IMR-90 (cell line): ENCODE data around the gene NF1. TPM values are rescaled to one million over a fixed set of nuclear protein-coding genes. Genes with fewer than 3 reads are reported as not detected.

Experiments used
- ATAC-seq: fragments of 200-7000 bp; cut with Tn5 transposase; 2 replicates; pipeline ENCODE4 v1.9.1; 2020; ENCODE audit warnings: low read depth, mild to moderate bottlenecking, moderate library complexity
- BruUV-seq: library from RNA; stranded (reverse); fragments of 400-500 nt; replicated peaks from 2 replicates; lab custom pipeline; 2021; lab: Mats Ljungman, UMichigan
- CTCF ChIA-PET: fragments of 300-600 bp; formaldehyde crosslinking; extraction: SDS; loops from one replicate; lab custom pipeline; 2021; ENCODE audit warnings: antibody characterized with exemption; lab: Yijun Ruan, JAX
- POLR2A ChIA-PET: fragments of 300-600 bp; sonication (Branson Sonifier 250); formaldehyde crosslinking; loops from one replicate; lab custom pipeline; 2022; ENCODE audit warnings: antibody characterized with exemption; ENCODE audit not compliant: unreplicated experiment; lab: Charles Lee
- DNase-seq: peaks from one replicate; pipeline ENCODE4 v3.0.0; 2013
- H2AFZ ChIP-seq: replicated peaks from 2 replicates; pipeline ENCODE3; 2013; ENCODE audit warnings: low read length, mild to moderate bottlenecking; ENCODE audit not compliant: poor library complexity
- H2AK5ac ChIP-seq: 2 replicates; pipeline ENCODE4 v1.6.1; 2013; ENCODE audit warnings: low read depth, low read length, inconsistent platforms
- H2AK9ac ChIP-seq: replicated peaks from 2 replicates; pipeline ENCODE3; 2013; ENCODE audit warnings: mild to moderate bottlenecking, low read depth, low read length, moderate library complexity; ENCODE audit not compliant: poor library complexity
- H2BK120ac ChIP-seq: 2 replicates; pipeline ENCODE4 v1.6.1; 2013; ENCODE audit warnings: low read depth, low read length, inconsistent platforms
- H2BK15ac ChIP-seq: 3 replicates; pipeline ENCODE4 v1.6.1; 2013; ENCODE audit warnings: low read depth, low read length, inconsistent platforms
- H2BK20ac ChIP-seq: 2 replicates; pipeline ENCODE4 v1.6.1; 2013; ENCODE audit warnings: low read depth, mild to moderate bottlenecking, inconsistent platforms, low read length, moderate library complexity
- H2BK5ac ChIP-seq: 2 replicates; pipeline ENCODE4 v1.6.1; 2013; ENCODE audit warnings: mild to moderate bottlenecking, low read depth, low read length, inconsistent platforms; ENCODE audit not compliant: poor library complexity, severe bottlenecking
- H3K14ac ChIP-seq: replicated peaks from 2 replicates; pipeline ENCODE4 v1.6.1; 2013; ENCODE audit warnings: low read depth, low read length, inconsistent platforms
- H3K18ac ChIP-seq: 2 replicates; pipeline ENCODE4 v1.6.1; 2013; ENCODE audit warnings: low read depth, low read length, control low read depth
- H3K23ac ChIP-seq: 2 replicates; pipeline ENCODE4 v1.6.1; 2013; ENCODE audit warnings: low read depth, low read length, inconsistent platforms
- H3K27ac ChIP-seq: 2 replicates; pipeline ENCODE4 v1.5.1; 2013; ENCODE audit warnings: mild to moderate bottlenecking, control low read depth, low read length; ENCODE audit not compliant: insufficient read depth
- H3K27me3 ChIP-seq: 2 replicates; pipeline ENCODE4 v1.6.1; 2013; ENCODE audit warnings: low read length; ENCODE audit not compliant: control insufficient read depth, insufficient read depth
- H3K36me3 ChIP-seq: 2 replicates; pipeline ENCODE4 v1.6.1; 2013; ENCODE audit warnings: low read length, mixed read lengths; ENCODE audit not compliant: control insufficient read depth, insufficient read depth
- H3K4ac ChIP-seq: 2 replicates; pipeline ENCODE4 v1.6.1; 2013; ENCODE audit warnings: low read depth, low read length, inconsistent platforms
- H3K4me1 ChIP-seq: 2 replicates; pipeline ENCODE4 v1.6.1; 2013; ENCODE audit warnings: low read length, mixed read lengths; ENCODE audit not compliant: control insufficient read depth, insufficient read depth
- H3K4me2 ChIP-seq: 2 replicates; pipeline ENCODE4 v1.6.1; 2013; ENCODE audit warnings: low read depth, mild to moderate bottlenecking, control low read depth, low read length, moderate library complexity
- H3K4me3 ChIP-seq: 2 replicates; pipeline ENCODE4 v1.5.1; 2013; ENCODE audit warnings: low read depth, mild to moderate bottlenecking, control low read depth, low read length, moderate library complexity; ENCODE audit not compliant: insufficient read depth
- H3K56ac ChIP-seq: 2 replicates; pipeline ENCODE4 v1.6.1; 2013; ENCODE audit warnings: low read length, inconsistent platforms; ENCODE audit not compliant: insufficient read depth; ENCODE audit errors: extremely low read depth
- H3K79me1 ChIP-seq, 2 experiments: 2 replicates each; pipeline ENCODE4 v1.6.1; 2013; ENCODE audit warnings: low read length in 2 of 2, inconsistent platforms in 1 of 2, low read depth in 1 of 2
- H3K9ac ChIP-seq: 2 replicates; pipeline ENCODE4 v1.6.1; 2013; ENCODE audit warnings: low read depth, low read length, control low read depth
- H3K9me1 ChIP-seq: 2 replicates; pipeline ENCODE4 v1.6.1; 2013; ENCODE audit warnings: low read length, inconsistent platforms; ENCODE audit not compliant: insufficient read depth
- H3K9me3 ChIP-seq: 2 replicates; pipeline ENCODE4 v1.6.1; 2013; ENCODE audit warnings: low read length; ENCODE audit not compliant: control insufficient read depth, insufficient read depth
- H4K20me1 ChIP-seq: 2 replicates; pipeline ENCODE4 v1.6.1; 2013; ENCODE audit warnings: low read length, inconsistent platforms; ENCODE audit not compliant: insufficient read depth
- H4K5ac ChIP-seq: 2 replicates; pipeline ENCODE4 v1.6.1; 2013; ENCODE audit warnings: mild to moderate bottlenecking, low read depth, low read length, control low read depth
- H4K8ac ChIP-seq, 2 experiments: 2 replicates each; pipeline ENCODE4 v1.6.1; 2013; ENCODE audit warnings: low read depth in 2 of 2, low read length in 2 of 2, control low read depth in 1 of 2, inconsistent platforms in 1 of 2
- H4K91ac ChIP-seq: 2 replicates; pipeline ENCODE4 v1.6.1; 2013; ENCODE audit warnings: low read depth, low read length, inconsistent platforms; ENCODE audit not compliant: insufficient read depth
- BHLHE40 ChIP-seq: fragments of 150-350 bp; IDR thresholded peaks from 2 replicates; pipeline ENCODE4 v1.6.1; 2016; ENCODE audit warnings: mild to moderate bottlenecking, low read depth, low read length
- CEBPB ChIP-seq: IDR thresholded peaks from 2 replicates; pipeline ENCODE4 v1.6.1; 2012; ENCODE audit warnings: low read depth, low read length, improper control_type of control experiment
- CHD1 ChIP-seq: IDR thresholded peaks from 2 replicates; pipeline ENCODE4 v1.6.1; 2012; ENCODE audit warnings: low read depth, low read length, improper control_type of control experiment
- FOS ChIP-seq: fragments of 150-350 bp; IDR thresholded peaks from 2 replicates; pipeline ENCODE4 v1.6.1; 2016; ENCODE audit warnings: low read depth, low read length
- MAZ ChIP-seq: IDR thresholded peaks from 2 replicates; pipeline ENCODE4 v1.6.1; 2012; ENCODE audit warnings: low read depth, mild to moderate bottlenecking, low read length, improper control_type of control experiment, moderate library complexity, borderline replicate concordance
- MXI1 ChIP-seq: IDR thresholded peaks from 2 replicates; pipeline ENCODE4 v1.6.1; 2012; ENCODE audit warnings: low read depth, mild to moderate bottlenecking, low read length, moderate library complexity, borderline replicate concordance
- NFE2L2 ChIP-seq: fragments of 150-350 bp; IDR thresholded peaks from 2 replicates; pipeline ENCODE4 v1.6.1; 2016; ENCODE audit warnings: low read depth, mild to moderate bottlenecking, low read length
- POLR2A ChIP-seq: IDR thresholded peaks from 2 replicates; pipeline ENCODE4 v1.6.1; 2012; ENCODE audit warnings: mild to moderate bottlenecking, low read depth, low read length
- USF2 ChIP-seq: fragments of 150-350 bp; IDR thresholded peaks from 2 replicates; pipeline ENCODE4 v1.6.1; 2017; ENCODE audit warnings: mild to moderate bottlenecking, antibody characterized with exemption, low read length, low read depth
- WGBS, 2 experiments: methylation state at CpG; one replicate each; pipeline versions ENCODE4 v1.1.5 to v1.1.7; 2013; ENCODE audit warnings: missing lambda C conversion rate in 2 of 2; ENCODE audit not compliant: insufficient read length in 1 of 2; ENCODE audit errors: extremely low coverage in 2 of 2; 5-methylcytosine and 5-hydroxymethylcytosine counted together
- dilution Hi-C: fragments of 300-500 bp; cut with HindIII; formaldehyde crosslinking; loops from one replicate; pipeline ENCODE4 v1.14.3; 2018; ENCODE audit warnings: low sequenced_read_pairs; ENCODE audit not compliant: unreplicated experiment
- in situ Hi-C: fragments of 300-500 bp; cut with MboI; formaldehyde crosslinking; loops from 3 replicates; pipeline ENCODE4 v1.14.3; 2019; ENCODE audit warnings: low sequenced_read_pairs, inconsistent platforms, mixed read lengths
- intact Hi-C: fragments of 100-400 bp; cut with micrococcal nuclease; formaldehyde crosslinking; loops from 2 replicates; pipeline ENCODE4 v1.10.0; 2022
- polyA plus RNA-seq, 3 experiments: library from polyadenylated mRNA; depleted of rRNA; stranded (reverse); fragments of >200 nt; gene quantifications; 2 replicates each; pipeline ENCODE4 v1.2.3, GENCODE V29; 2012; ENCODE audit warnings: low replicate concordance in 1 of 3
- total RNA-seq: library from RNA; depleted of rRNA; stranded (reverse); fragments of >200 nt; gene quantifications from 2 replicates; pipeline ENCODE4 v1.2.3, GENCODE V29; 2012

NF1 gene
- total and polyA plus RNA-seq, 2 of the 4 experiments (the other 2 are of a cell fraction): 17.9 to 48.6 TPM

GRCh38 chr17:31366088-31366487 lies 271.3 kb downstream of the NF1 start:
- intact Hi-C loops: no loop called here
- Histone ChIP-seq H4K20me1 (0 out of 2 replicates have a peak, but pooled peaks cover 3% of the 10 kb centered on the region), H3K27ac (no peak overlapping the region), H2BK5ac (no peak overlapping the region), H3K56ac (no peak overlapping the region), H3K4me2 (no peak overlapping the region), H3K9ac (no peak overlapping the region), H3K36me3 (peaks cover 13% of the 10 kb centered on the region), H4K8ac (no peak overlapping the region), H3K4ac (no peak overlapping the region), H2BK20ac (no peak overlapping the region), H3K9me1 (0 out of 2 replicates have a peak, but pooled peaks cover 6% of the 10 kb centered on the region), H2AFZ (no peak overlapping the region), H3K23ac (no peak overlapping the region), H2BK15ac (no peak overlapping the region), H3K4me1 (peaks cover 2% of the 10 kb centered on the region; the same call in 1 of the 2 replicates), H2AK9ac (no peak overlapping the region), H3K14ac (no peak overlapping the region), H4K91ac (no peak overlapping the region), H3K79me1 (peaks cover 3 to 13% of the 10 kb centered on the region in 2 experiments; a peak in 2 of 4 replicates), H3K18ac (no peak overlapping the region), H2BK120ac (no peak overlapping the region), H3K4me3 (no peak overlapping the region), H2AK5ac (no peak overlapping the region), H3K27me3 (no peaks in the 10 kb centered on the region), H4K5ac (no peak overlapping the region), H3K9me3 (no peaks in the 10 kb centered on the region)
- POLR2A ChIA-PET: interaction anchor here (0.6 kb wide), 2 partner anchors 119 to 825 kb away, joined by 3 read pairs; no protein-coding TSS in a partner anchor
- in situ Hi-C loops: no loop called here
- no peak for ATAC-seq
- no CpG with 5 or more reads among the region's 4 CpGs for WGBS, 2 experiments
- no TSS peak for BruUV-seq
- CTCF ChIA-PET: no interaction called here
- dilution Hi-C loops: no loop called here
- DNase-seq: no peak
- TF ChIP-seq USF2: no peak
- no peak for TF ChIP-seq FOS
- no peak for TF ChIP-seq MXI1
- no peak for TF ChIP-seq POLR2A
- no peak for TF ChIP-seq BHLHE40
- no peak for TF ChIP-seq MAZ
- TF ChIP-seq NFE2L2: no peak
- TF ChIP-seq CEBPB: no peak
- no peak for TF ChIP-seq CHD1
